K562 (cell line): ENCODE data around the gene CHST2.

Source experiments
- CEBPB ChIP-seq: fragments of 450-650 bp; IDR thresholded peaks from 2 replicates; pipeline ENCODE4 v1.6.1; 2016; ENCODE audit warnings: missing genetic modification characterization, missing compliant biosample characterization
- EP300 ChIP-seq: IDR thresholded peaks from 2 replicates; pipeline ENCODE4 v1.6.1; 2012; ENCODE audit warnings: low read length, improper control_type of control experiment
- LARP7 ChIP-seq: fragments of 450-650 bp; IDR thresholded peaks from 2 replicates; pipeline ENCODE4 v1.6.1; 2016
- RAD21 ChIP-seq, 2 experiments: fragments of 250-450 bp in 1 of 2; fragments of 450-650 bp in 1 of 2; sonication (Bioruptor Pico) in 1 of 2; formaldehyde crosslinking in 1 of 2; IDR thresholded peaks in 1 of 2; conservative IDR thresholded peaks in 1 of 2; 2 replicates each; pipeline versions ENCODE4 v1.4.0 to v1.8.0; 2020 to 2022; ENCODE audit warnings: mild to moderate bottlenecking in 2 of 2, moderate library complexity in 1 of 2
- TAF1 ChIP-seq: IDR thresholded peaks from 2 replicates; pipeline ENCODE4 v1.6.1; 2011; ENCODE audit warnings: mild to moderate bottlenecking, low read length, moderate library complexity; ENCODE audit not compliant: insufficient read depth, control insufficient read depth, severe bottlenecking; ENCODE audit errors: extremely low read depth
- ZKSCAN1 ChIP-seq: fragments of 150-350 bp; IDR thresholded peaks from 2 replicates; pipeline ENCODE4 v1.6.1; 2016; ENCODE audit warnings: low read depth, low read length
- ZNF717 ChIP-seq: fragments of 250-450 bp; sonication (Bioruptor Pico); IDR thresholded peaks from 2 replicates; pipeline ENCODE4 v1.5.0; 2021
- TF ChIP-seq, protein P1 (sequence below): fragments of 450-650 bp; IDR thresholded peaks from 2 replicates; pipeline ENCODE4 v1.6.1; 2018; ENCODE audit not compliant: partially characterized antibody
- TF ChIP-seq, protein P2 (sequence below), 3 experiments: IDR thresholded peaks in 2 of 3; conservative IDR thresholded peaks in 1 of 3; 2 replicates each; pipeline ENCODE4 v1.5.1; 2011 to 2012; ENCODE audit warnings: low read length in 3 of 3, mild to moderate bottlenecking in 3 of 3, control low read depth in 2 of 3, improper control_type of control experiment in 1 of 3, inconsistent platforms in 1 of 3, low read depth in 1 of 3, mixed read lengths in 1 of 3, moderate library complexity in 1 of 3; ENCODE audit not compliant: insufficient read depth in 2 of 3

DNA sequence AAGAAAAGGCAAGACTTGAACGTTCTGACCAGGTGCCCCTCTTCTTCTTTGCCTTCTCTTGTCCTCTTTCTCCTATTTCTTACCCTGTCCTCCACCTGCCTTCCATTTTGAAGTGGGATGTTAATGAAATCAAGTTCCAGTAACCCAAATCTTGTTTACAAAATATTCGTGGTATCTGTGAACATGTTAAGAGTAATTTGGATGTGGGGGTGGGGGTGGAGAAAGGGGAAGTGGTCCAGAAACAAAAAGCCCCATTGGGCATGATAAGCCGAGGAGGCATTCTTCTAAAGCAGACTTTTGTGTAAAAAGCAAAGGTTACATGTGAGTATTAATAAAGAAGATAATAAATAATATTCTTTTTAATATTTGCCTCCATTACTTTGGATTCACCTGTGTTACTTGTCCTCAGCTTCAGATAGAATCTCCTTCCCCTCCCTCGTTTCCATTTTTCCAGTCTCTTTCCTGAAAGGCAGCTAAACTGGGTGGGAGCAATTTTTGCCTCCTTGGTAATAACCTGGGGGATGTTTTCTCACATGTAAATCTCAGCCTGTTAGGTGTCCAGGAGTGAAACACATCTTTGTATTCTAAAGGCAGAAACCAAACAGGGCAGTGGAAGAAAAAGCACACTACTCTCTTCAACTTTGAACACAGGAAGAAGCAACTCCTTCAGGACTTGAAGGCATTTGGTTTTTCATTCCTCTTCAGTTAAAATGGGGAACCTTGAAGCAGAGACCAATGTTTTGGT, 3.2 kb downstream of the CHST2 start:
- TF ChIP-seq, protein P1, sequence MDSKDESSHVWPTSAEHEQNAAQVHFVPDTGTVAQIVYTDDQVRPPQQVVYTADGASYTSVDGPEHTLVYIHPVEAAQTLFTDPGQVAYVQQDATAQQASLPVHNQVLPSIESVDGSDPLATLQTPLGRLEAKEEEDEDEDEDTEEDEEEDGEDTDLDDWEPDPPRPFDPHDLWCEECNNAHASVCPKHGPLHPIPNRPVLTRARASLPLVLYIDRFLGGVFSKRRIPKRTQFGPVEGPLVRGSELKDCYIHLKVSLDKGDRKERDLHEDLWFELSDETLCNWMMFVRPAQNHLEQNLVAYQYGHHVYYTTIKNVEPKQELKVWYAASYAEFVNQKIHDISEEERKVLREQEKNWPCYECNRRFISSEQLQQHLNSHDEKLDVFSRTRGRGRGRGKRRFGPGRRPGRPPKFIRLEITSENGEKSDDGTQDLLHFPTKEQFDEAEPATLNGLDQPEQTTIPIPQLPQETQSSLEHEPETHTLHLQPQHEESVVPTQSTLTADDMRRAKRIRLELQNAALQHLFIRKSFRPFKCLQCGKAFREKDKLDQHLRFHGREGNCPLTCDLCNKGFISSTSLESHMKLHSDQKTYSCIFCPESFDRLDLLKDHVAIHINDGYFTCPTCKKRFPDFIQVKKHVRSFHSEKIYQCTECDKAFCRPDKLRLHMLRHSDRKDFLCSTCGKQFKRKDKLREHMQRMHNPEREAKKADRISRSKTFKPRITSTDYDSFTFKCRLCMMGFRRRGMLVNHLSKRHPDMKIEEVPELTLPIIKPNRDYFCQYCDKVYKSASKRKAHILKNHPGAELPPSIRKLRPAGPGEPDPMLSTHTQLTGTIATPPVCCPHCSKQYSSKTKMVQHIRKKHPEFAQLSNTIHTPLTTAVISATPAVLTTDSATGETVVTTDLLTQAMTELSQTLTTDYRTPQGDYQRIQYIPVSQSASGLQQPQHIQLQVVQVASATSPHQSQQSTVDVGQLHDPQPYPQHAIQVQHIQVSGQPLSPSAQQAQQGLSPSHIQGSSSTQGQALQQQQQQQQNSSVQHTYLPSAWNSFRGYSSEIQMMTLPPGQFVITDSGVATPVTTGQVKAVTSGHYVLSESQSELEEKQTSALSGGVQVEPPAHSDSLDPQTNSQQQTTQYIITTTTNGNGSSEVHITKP = no peak
- TF ChIP-seq CEBPB = no peak
- TF ChIP-seq, protein P2, sequence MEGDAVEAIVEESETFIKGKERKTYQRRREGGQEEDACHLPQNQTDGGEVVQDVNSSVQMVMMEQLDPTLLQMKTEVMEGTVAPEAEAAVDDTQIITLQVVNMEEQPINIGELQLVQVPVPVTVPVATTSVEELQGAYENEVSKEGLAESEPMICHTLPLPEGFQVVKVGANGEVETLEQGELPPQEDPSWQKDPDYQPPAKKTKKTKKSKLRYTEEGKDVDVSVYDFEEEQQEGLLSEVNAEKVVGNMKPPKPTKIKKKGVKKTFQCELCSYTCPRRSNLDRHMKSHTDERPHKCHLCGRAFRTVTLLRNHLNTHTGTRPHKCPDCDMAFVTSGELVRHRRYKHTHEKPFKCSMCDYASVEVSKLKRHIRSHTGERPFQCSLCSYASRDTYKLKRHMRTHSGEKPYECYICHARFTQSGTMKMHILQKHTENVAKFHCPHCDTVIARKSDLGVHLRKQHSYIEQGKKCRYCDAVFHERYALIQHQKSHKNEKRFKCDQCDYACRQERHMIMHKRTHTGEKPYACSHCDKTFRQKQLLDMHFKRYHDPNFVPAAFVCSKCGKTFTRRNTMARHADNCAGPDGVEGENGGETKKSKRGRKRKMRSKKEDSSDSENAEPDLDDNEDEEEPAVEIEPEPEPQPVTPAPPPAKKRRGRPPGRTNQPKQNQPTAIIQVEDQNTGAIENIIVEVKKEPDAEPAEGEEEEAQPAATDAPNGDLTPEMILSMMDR (IDR thresholded peaks at IDR 0.05 in 2 of 3, conservative IDR thresholded peaks at IDR 0.05 in 1 of 3; ENCODE audit: insufficient read depth in 2 of 3, low read depth in 1 of 3, low read length in 3 of 3) = no peak
- no peak for TF ChIP-seq ZKSCAN1
- TF ChIP-seq EP300 = no peak
- TF ChIP-seq RAD21 (CRISPR knock-in tag; conservative IDR thresholded peaks at IDR 0.05 in 1 of 2, IDR thresholded peaks at IDR 0.05 in 1 of 2) = no peak
- TF ChIP-seq ZNF717 (CRISPR knock-in tag) = no peak
- TF ChIP-seq TAF1 = no peak
- TF ChIP-seq LARP7 = no peak
